GM19238 (cell line): Measurements from ENCODE around the gene ADAP1.
"Not testable (repeated sequence)": the region's sequence is repeated elsewhere in the genome, so short reads cannot be mapped to it uniquely, and the experiment has no call there.

Experiments used
- DNase-seq: peaks from one replicate; pipeline ENCODE4 v3.0.0; 2011; ENCODE audit warnings: low spot score; ENCODE audit not compliant: insufficient read length

Gene ADAP1

GRCh38 chr7:883055-884021, 71.1 kb downstream of the ADAP1 start:
- DNase-seq = no peak

DNA sequence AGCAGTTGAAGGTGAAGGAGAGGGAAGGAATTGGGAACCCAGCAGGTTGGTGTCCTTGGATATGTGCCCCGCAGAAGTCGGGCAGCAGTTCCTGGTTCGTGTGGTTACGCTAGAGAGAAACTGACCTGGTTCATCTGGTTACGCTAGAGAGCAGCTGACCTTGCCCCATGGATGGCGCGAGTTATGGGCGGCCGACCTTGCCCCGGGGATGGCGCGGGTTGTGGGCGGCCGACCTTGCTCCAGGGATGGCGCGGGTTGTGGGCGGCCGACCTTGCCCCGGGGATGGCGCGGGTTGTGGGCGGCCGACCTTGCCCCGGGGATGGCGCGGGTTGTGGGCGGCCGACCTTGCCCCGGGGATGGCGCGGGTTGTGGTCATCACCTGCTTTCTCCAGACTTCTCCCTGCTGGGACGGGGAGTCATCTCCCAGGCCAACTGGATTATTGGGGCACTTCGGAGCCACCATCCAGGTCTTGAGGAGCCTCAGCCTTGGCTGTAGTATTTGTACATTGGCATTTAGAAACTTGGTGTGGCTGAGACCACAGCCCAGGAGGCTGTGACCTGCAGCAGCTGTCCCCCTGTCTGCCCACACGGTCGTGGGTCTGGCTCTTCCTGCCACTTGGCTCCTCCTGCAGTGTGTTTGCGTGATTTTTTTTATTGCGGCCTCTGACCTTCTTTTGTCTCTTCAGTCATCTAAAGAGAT, 72.0 kb downstream of the ADAP1 start:
- no peak for DNase-seq

DNA sequence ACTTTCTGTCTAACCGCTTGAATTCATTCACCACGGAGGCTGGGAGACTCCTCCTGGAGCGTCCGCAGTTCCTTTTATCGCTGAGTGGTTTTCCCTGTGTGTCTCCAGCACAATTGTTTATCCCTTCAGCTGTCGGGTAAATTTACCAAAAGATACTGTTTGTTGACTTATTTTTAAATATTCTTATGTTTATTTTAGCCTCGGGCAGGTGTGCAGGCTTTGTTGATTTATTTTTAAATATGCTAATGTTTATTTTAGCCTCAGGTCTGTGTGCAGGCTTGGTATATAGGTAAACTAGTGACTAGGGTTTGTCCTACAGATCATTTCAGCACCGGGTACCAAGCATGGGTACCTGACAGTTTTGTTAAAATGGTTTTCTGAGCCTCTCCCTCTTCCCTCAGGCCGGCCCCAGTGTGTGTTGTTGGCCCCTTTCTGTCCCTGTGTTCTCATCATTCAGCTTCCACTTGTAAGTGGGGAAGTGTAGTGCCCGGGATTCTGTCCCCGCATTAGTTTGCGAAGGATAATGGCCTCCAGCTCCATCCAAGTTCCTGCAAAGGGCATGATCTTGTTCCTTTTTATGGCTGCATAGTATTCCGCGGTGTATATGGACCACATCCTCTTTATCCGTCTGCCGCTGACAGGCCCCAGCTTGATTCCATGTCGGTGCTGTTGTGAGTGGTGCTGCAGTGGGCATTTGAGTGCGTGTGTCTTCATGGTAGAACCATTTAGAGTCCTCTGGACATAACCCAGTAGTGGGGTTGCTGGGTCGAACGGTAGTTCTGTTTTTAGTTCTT, 72.8 kb downstream of the ADAP1 start:
- no peak for DNase-seq

GRCh38 chr7:880450-880849, 74.0 kb downstream of the ADAP1 start:
- no peak for DNase-seq

GRCh38 chr7:879706-880105, 74.8 kb downstream of the ADAP1 start:
- no peak for DNase-seq

DNA sequence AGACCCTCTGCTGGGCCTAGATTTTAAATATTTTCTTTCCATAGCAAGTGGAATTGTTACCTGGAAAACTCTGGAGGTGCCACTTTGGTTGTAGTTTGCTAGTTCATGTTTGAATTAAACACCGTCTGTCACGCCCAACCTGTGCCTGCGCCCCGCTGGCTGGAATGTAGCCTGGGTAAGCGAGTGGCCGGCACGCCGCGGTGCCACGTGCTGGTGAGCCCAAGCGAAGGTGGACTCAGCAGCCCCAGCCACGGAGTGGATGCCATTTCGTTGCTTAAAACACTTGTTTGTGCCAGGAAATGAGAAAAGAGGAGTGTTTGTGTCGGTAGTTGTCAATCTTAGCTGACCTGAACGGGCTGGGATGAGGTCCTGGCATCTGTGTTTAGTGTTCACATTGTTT, 75.4 kb downstream of the ADAP1 start:
- DNase-seq = no peak

DNA sequence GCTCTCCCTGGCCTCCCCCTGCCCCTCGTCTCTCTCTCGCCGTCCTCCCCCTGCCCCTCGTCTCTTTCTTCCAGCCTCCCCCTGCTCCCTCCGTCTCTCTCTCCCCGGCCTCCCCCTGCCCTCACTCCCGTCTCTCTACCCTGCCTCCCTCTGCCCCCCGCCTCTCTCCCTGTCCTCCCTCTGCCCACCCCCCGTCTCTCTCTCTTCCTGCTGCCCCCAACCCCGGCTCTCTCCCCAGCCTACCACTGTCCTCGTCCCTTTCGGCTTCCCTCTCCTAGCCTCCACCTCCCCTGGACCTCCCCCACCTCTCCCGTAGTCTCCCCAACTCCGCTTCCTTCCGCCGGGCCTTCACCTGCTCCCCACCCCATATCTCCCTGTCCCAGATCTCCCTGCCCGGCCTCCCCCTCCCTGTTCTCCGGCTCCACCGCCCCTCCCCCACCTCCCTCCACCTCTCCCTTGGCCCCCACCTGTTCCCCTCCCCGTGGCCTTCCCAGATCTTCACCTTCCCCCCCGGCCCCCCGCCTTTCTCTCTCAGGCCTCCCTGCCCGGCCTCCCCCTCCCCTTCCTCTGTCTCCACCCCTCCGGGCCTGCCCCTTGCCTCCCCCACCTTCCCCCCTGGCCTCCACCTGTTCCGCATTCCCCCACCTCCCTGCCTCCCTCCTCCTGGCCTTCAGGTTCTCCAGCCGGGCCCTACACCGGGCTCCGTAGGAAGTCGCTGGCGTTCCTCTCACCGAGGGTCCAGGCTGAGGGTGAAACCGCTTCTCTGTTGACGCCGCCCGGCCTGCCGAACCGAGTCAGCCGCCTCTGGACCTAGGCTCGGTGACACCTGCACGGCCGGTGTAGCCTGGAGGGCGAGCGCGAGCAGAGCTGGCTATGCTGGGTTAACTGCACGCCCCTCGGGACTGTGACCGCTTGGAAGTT, 76.9 kb downstream of the ADAP1 start:
- DNase-seq = no peak

DNA sequence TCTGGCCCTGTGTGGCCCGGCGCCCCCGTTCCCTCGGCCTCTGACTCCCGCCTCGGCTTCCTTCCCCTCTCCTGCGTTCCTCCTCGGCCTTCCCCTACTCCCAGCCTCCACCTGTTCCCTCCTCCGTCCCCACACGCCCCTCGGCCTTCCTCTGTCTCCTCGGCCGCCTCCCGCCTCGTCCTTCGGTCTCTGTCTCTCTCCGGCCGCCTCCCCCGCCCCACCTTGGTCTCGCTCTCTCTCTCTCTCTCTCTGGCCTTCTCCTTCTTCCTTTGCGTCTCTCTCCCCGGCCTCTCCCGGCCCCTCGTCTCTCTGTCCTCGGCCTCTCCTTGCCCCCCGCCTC, 77.5 kb downstream of the ADAP1 start:
- DNase-seq = no peak

DNA sequence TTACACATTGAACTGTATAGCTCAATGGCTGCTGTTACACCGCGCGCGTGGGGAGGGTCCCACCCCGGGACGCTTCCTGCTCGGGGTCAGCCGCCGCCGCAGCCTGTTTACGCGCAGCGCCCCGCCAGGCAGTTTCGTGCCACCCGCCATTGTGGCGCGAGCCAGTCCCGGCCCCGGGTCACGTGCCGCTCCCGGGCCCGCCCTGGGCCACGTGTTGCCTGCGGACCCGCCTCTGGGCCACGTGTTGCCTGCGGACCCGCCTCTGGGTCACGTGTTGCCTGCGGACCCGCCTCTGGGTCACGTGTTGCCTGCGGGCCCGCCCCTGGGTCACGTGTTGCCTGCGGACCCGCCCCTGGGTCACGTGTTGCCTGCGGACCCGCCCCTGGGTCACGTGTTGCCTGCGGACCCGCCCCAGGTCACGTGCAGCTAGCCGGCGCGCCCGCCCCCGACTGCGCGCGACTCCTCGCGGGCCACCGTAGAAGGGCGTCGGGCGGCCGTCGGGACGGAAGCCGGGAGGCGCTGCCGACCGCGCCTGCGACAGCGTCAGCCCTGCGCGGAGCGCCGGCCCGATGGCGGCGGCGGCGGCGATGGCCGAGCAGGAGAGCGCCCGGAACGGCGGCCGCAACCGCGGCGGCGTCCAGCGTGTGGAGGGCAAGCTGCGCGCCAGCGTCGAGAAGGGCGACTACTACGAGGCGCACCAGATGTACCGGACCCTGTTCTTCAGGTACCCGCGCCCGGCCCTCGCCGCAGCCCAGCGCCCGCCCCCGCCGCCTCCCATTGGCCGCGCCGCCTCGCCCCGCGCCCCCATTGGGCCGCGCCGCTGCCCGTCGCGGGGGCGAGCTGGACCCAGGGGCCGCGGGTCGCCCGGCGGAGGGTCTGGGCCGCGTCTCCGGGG, 78.2 kb downstream of the ADAP1 start, which contains the start of gene GET4:
GET4 (plus strand) TSS at position 478 of the 895 bp plus-strand sequence; CDS start at position 570, 92 bp downstream.
- DNase-seq = peak; percentile 93

DNA sequence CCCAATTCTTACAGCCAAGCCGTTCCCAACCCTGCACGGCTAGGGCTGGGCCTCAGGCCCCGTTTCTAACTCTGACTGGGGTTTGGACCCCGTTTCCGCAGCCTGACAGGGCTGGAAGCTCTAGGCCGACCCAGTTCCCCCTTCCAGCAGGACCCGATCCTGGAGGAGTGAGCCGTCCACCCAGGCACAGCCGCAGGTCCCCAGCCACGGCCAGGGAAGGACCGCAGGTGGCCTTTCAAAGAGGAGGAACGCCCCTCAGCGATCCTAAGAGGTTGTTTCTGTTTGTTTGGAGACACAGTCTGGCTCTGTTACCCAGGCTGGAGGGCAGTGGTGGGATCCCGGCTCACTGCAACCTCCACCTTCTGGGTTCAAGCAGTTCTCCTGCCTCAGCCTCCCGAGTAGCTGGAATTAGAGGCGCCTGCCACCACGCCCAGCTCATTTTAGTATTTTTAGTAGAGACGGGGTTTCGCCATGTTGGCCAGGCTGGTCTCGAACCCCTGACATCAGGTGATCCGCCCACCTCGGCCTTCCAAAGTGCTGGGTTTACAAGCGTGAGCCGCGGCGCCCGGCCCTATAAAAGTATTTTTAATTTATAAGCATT, 78.9 kb downstream of the ADAP1 start:
- no peak for DNase-seq

DNA sequence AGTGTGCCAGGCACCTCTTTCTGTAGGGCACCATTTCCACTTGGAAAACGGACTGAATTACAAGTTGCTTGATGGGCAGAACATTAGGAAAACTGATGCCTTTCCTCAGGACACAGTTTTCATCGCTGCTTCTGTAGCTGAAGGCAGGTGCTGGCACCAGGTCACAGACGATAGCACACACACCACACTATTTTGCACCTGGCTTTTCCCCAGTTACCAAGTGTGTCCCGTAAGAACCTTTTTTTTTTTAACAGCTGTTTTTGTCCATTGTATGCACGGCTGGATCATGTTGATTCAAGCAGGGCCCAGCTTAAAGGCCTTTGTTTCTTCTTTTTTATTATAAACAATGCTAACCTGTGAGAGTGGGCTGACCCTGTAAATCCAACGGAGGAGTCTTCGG, 79.4 kb downstream of the ADAP1 start:
- DNase-seq = no peak

DNA sequence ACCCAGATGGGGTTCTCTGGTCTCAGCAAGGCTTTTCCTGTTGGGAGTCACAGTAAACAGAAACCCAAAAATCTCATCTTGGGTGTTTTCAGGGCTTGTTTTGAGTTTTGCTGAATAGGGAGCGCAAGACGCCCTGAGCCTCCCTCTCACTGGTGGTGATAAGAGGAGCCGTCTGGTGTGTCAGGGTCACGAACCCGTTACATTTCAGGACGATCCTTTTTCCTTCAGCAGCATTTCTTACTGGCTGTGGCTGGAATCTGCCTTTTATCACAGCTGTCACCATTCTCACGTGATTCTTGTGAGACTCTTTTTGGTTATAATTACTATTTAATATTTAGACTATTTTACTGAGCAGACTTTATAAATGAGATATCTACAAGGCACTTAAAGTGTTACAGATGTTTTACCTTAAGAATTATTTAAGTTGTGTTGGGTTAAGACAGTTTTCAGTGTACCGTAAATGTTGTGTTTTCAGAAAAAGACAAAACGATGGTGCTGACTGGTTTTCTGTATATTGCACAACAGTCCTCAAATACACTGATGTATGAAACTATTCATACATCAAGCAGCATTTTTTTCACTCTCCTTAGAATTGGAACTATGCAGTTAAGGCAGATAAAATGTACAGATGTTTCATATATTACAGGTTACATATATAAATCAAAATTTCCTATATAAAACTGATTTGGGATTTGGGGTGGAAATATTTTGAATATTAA, 80.3 kb downstream of the ADAP1 start:
- no peak for DNase-seq

GRCh38 chr7:873367-874002, 81.0 kb downstream of the ADAP1 start:
- DNase-seq = peak; percentile 80

DNA sequence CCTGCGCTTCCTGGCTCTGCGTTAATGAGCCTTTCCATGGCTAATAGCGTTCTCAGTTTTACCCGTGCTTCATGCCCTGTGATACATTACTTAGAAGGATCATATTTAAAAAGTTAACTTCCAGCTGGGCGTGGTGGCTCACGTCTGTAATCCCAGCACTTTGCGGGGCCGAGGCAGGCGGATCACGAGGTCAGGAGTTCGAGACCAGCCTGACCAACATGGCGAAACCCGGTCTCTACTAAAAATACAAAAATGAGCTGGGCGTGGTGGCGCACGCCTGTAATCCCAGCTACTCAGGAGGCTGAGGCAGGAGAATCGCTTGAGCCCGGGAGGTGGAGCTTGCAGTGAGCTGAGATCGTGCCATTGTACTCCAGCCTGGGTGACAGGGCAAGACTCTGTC, 81.8 kb downstream of the ADAP1 start:
- DNase-seq = not testable (repeated sequence)

DNA sequence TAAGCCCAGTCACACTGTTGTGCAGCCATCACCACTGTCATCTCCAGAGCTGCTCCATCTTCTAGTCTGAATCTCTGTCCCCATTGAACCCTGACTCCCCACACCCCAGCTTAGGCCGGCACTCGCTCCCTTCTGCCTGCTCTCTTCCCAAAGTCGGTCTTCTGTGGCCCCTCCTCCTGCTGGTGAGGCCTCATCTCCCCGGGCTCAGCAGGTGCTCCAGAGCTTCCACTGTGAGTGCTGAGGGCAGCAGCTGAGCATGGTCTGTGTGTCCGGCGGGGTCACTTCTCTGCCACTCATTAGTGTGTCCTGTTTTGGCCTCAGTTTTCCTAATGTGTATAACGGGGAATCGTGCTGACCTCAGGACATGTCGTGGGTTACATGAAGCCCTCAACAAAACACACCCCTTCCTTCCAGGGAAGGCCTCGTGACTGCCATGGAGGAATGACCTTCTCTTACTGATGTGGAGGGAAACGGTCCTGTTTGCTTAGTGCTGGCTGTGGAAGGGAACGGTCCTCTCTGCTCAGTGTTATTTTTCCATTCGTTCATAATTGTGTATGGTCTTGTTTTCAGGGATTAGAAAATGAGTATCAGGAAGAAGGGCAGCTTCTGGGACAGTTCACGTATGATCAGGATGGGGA, 82.5 kb downstream of the ADAP1 start:
- no peak for DNase-seq

DNA sequence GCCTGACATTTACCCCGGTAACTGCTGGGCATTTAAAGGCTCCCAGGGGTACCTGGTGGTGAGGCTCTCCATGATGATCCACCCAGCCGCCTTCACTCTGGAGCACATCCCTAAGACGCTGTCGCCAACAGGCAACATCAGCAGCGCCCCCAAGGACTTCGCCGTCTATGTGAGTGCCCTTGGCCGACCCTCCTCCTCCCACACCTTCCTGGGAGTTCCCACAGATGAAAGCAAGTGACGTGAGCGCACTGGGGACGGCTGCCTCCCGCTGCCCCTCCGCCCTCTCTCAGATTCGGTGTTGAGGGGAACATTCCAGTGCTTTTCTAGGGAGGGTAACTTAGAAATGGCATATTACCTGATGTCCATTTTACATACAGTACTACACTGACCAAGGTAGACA, 85.1 kb downstream of the ADAP1 start:
- DNase-seq = no peak

DNA sequence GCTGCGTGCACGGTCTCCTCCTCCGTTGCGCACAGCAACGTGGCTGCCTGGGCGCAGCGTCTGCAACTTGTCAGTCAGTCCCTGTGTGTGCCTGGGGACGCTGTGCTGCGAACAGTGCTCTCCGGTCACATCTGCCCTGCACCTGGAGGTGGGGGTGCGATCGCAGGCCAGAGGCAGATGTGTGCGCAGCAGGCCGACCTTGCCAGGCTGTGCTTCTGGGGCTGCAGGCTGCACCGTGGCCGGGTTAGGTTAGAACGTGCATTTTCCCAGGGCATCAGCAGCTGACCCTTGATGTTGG, 86.3 kb downstream of the ADAP1 start:
- DNase-seq = no peak
